Activated CD8-positive, alpha-beta memory T cell treated with anti-CD3 and anti-CD28 coated beads, Interleukin-2, amount 10 ng/mL, durations not matched to agents 7 days and 5 days (primary cell): ENCODE data around the gene CFAP161. TPM values are rescaled to one million over a fixed set of nuclear protein-coding genes. Genes with fewer than 3 reads are reported as not detected.

ENCODE experiments used
- ATAC-seq: fragments of 150-1000 bp; cut with Tn5 transposase; one replicate; pipeline ENCODE4 v1.10.0; 2021; ENCODE audit warnings: moderate library complexity
- CTCF ChIA-PET: fragments of 350-600 bp; sonication (Branson Sonifier 250); formaldehyde crosslinking; loops from one replicate; lab custom pipeline; 2021; ENCODE audit warnings: antibody characterized with exemption; lab: Charles Lee
- DNase-seq: peaks from one replicate; pipeline ENCODE4 v3.0.0-alpha.2; 2020
- H3K27ac Mint-ChIP-seq: one replicate; pipeline ENCODE4 v1.8.0; 2021; ENCODE audit warnings: mild to moderate bottlenecking, mixed read lengths
- H3K27me3 Mint-ChIP-seq: one replicate; pipeline ENCODE4 v1.8.0; 2021; ENCODE audit warnings: mixed read lengths
- H3K36me3 Mint-ChIP-seq: one replicate; pipeline ENCODE4 v1.8.0; 2021; ENCODE audit warnings: mild to moderate bottlenecking, mixed read lengths
- H3K4me1 Mint-ChIP-seq: one replicate; pipeline ENCODE4 v1.8.0; 2021; ENCODE audit warnings: mixed read lengths
- H3K4me3 Mint-ChIP-seq: one replicate; pipeline ENCODE4 v1.8.0; 2021; ENCODE audit warnings: mild to moderate bottlenecking, moderate library complexity, mixed read lengths
- H3K9me3 Mint-ChIP-seq: one replicate; pipeline ENCODE4 v1.8.0; 2022; ENCODE audit warnings: low read depth, mixed read lengths
- total RNA-seq, 2 experiments: library from RNA; stranded (reverse); gene quantifications; one replicate each; pipeline ENCODE4 v1.2.3, GENCODE V29; 2021

Gene CFAP161
- total RNA-seq, 2 experiments from 2014 or later, result not detected

GRCh38 chr15:81197255-81197630, 63.2 kb downstream of the CFAP161 start:
- H3K36me3 Mint-ChIP-seq, result no peaks in the 10 kb centered on the region
- ATAC-seq, result no peak
- H3K4me3 Mint-ChIP-seq, result no peak overlapping the region
- no peak for DNase-seq
- no peaks in the 10 kb centered on the region for H3K9me3 Mint-ChIP-seq
- H3K27ac Mint-ChIP-seq, result no peak overlapping the region
- H3K27me3 Mint-ChIP-seq, result peaks cover 16% of the 10 kb centered on the region
- CTCF ChIA-PET, result no interaction called here
- H3K4me1 Mint-ChIP-seq, result peaks cover 2% of the 10 kb centered on the region

GRCh38 chr15:81197688-81198281, 63.7 kb downstream of the CFAP161 start:
- no peaks in the 10 kb centered on the region for H3K36me3 Mint-ChIP-seq
- peaks cover 12% of the 10 kb centered on the region for H3K27me3 Mint-ChIP-seq
- CTCF ChIA-PET, result no interaction called here
- DNase-seq, result no peak
- peaks cover 2% of the 10 kb centered on the region for H3K4me1 Mint-ChIP-seq
- H3K27ac Mint-ChIP-seq, result no peak overlapping the region
- ATAC-seq, result no peak
- no peaks in the 10 kb centered on the region for H3K9me3 Mint-ChIP-seq
- H3K4me3 Mint-ChIP-seq, result no peak overlapping the region

Other genes with a start within 250 kb of the CFAP161 start
- 10 to 100 TPM; 27.6 to 27.8 TPM for gene MESD, start 144.5 kb upstream of the CFAP161 start, total RNA-seq
- gene TLNRD1, start 133.3 kb upstream of the CFAP161 start, total RNA-seq, result 10 to 100 TPM; 31.2 to 32.3 TPM
- 100 to 1,000 TPM; 118 to 144 TPM for gene IL16, start 62.6 kb downstream of the CFAP161 start, total RNA-seq
- gene STARD5, start 189.9 kb downstream of the CFAP161 start, total RNA-seq, result 1 to 10 TPM; 4.8 to 5.2 TPM
- not detected for gene TMC3, start 239.9 kb downstream of the CFAP161 start, total RNA-seq